KMS-11 (cell line): ENCODE data around the gene PDHX.

Experiments
- H2AFZ ChIP-seq: fragments of 200-600 bp; sonication (generic); 2 replicates; pipeline ENCODE4 v1.6.1; 2016; ENCODE audit warnings: antibody characterized with exemption, mixed run types, low read depth
- H3K27ac ChIP-seq: fragments of 200-600 bp; sonication (generic); 2 replicates; pipeline ENCODE4 v1.6.1; 2016; ENCODE audit warnings: mild to moderate bottlenecking, mixed run types
- H3K27me3 ChIP-seq: fragments of 200-600 bp; sonication (generic); 2 replicates; pipeline ENCODE4 v1.6.1; 2017; ENCODE audit warnings: mild to moderate bottlenecking, low read depth, mixed run types, moderate library complexity; ENCODE audit not compliant: insufficient read depth
- H3K36me3 ChIP-seq: fragments of 200-600 bp; sonication (generic); 2 replicates; pipeline ENCODE4 v1.6.1; 2017; ENCODE audit warnings: mild to moderate bottlenecking, mixed run types; ENCODE audit not compliant: insufficient read depth
- H3K4me1 ChIP-seq: fragments of 200-600 bp; sonication (generic); 2 replicates; pipeline ENCODE4 v1.6.1; 2016; ENCODE audit warnings: mild to moderate bottlenecking, low read depth, mixed run types; ENCODE audit not compliant: poor library complexity, severe bottlenecking
- H3K4me2 ChIP-seq: fragments of 200-600 bp; sonication (generic); 2 replicates; pipeline ENCODE4 v1.7.0; 2016; ENCODE audit warnings: mild to moderate bottlenecking, mixed run types
- H3K4me3 ChIP-seq: fragments of 200-600 bp; sonication (generic); IDR thresholded peaks from 2 replicates; pipeline ENCODE4 v1.6.1; 2017; ENCODE audit warnings: low read depth, low read length, mixed read lengths; ENCODE audit not compliant: insufficient read depth
- H3K79me2 ChIP-seq: fragments of 200-600 bp; sonication (generic); 2 replicates; pipeline ENCODE4 v1.6.1; 2016; ENCODE audit warnings: low read depth, mixed run types; ENCODE audit not compliant: insufficient read depth
- H3K9ac ChIP-seq: fragments of 200-600 bp; sonication (generic); 2 replicates; pipeline ENCODE4 v1.6.1; 2016; ENCODE audit warnings: mild to moderate bottlenecking, mixed run types
- H4K20me1 ChIP-seq: fragments of 200-600 bp; sonication (generic); 2 replicates; pipeline ENCODE4 v1.6.1; 2016; ENCODE audit warnings: mild to moderate bottlenecking, mixed run types; ENCODE audit not compliant: insufficient read depth
- TF ChIP-seq, protein P1 (sequence below): fragments of 200-600 bp; sonication (generic); conservative IDR thresholded peaks from 2 replicates; pipeline ENCODE4 v1.6.1; 2017; ENCODE audit warnings: low read depth, mild to moderate bottlenecking, antibody characterized with exemption, low read length, moderate library complexity, mixed read lengths

The PDHX gene

DNA sequence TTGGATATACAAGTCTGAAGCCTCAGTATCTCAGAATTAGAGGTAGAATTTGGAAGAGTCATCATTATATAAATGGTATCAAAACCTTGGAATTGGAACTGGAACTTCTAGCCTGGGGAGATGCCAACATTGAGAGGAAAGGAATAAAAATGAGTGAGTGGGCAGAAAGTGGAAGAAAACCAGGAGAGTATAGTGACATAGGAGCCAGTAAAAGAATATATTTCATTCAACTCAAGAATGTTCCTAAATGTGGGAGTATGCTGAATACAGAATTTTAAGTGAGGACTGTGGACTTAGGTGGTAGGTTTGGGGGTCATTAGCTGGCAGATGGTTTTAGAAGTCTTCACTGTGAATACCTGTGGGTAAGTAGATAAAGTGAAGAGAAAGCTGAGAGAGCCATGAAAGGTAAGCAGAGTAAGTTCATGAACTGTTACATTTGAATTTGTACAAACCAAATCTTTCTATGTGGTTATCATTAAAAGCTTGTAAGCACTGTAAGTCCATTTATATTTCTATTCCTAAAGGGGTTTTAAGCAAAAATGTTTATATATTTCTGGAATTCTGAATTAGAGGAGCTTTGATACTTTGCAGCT is 60.2 kb downstream of the PDHX start:
- Histone ChIP-seq H3K9ac (no peak overlapping the region), H3K4me1 (no peaks in the 10 kb centered on the region), H3K27ac (no peak overlapping the region), H3K79me2 (no peaks in the 10 kb centered on the region), H2AFZ (no peak overlapping the region), H3K4me3 (no peak overlapping the region), H4K20me1 (no peaks in the 10 kb centered on the region), H3K27me3 (no peaks in the 10 kb centered on the region), H3K36me3 (no peaks in the 10 kb centered on the region), H3K4me2 (no peak overlapping the region)
- TF ChIP-seq, protein P1, sequence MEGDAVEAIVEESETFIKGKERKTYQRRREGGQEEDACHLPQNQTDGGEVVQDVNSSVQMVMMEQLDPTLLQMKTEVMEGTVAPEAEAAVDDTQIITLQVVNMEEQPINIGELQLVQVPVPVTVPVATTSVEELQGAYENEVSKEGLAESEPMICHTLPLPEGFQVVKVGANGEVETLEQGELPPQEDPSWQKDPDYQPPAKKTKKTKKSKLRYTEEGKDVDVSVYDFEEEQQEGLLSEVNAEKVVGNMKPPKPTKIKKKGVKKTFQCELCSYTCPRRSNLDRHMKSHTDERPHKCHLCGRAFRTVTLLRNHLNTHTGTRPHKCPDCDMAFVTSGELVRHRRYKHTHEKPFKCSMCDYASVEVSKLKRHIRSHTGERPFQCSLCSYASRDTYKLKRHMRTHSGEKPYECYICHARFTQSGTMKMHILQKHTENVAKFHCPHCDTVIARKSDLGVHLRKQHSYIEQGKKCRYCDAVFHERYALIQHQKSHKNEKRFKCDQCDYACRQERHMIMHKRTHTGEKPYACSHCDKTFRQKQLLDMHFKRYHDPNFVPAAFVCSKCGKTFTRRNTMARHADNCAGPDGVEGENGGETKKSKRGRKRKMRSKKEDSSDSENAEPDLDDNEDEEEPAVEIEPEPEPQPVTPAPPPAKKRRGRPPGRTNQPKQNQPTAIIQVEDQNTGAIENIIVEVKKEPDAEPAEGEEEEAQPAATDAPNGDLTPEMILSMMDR, result no peak

- H3K4me3 ChIP-seq, result no peak overlapping the region
- H2AFZ ChIP-seq, result no peak overlapping the region
- H3K9ac ChIP-seq, result no peak overlapping the region
- no peaks in the 10 kb centered on the region for H3K4me1 ChIP-seq
- no peaks in the 10 kb centered on the region for H4K20me1 ChIP-seq
- no peak overlapping the region for H3K27ac ChIP-seq
- H3K4me2 ChIP-seq, result no peak overlapping the region
- H3K36me3 ChIP-seq, result no peaks in the 10 kb centered on the region
- TF ChIP-seq, protein P1, result no peak
- no peaks in the 10 kb centered on the region for H3K79me2 ChIP-seq
- no peaks in the 10 kb centered on the region for H3K27me3 ChIP-seq
Measured at GRCh38 chr11:34977089-34977912, 60.9 kb downstream of the PDHX start.

- Histone ChIP-seq H2AFZ (no peak overlapping the region), H3K27me3 (no peaks in the 10 kb centered on the region), H3K4me1 (no peaks in the 10 kb centered on the region), H3K4me3 (no peak overlapping the region), H3K9ac (no peak overlapping the region), H3K27ac (no peak overlapping the region), H4K20me1 (no peaks in the 10 kb centered on the region), H3K4me2 (no peak overlapping the region), H3K79me2 (no peaks in the 10 kb centered on the region), H3K36me3 (no peaks in the 10 kb centered on the region)
- TF ChIP-seq, protein P1, result no peak
Measured at GRCh38 chr11:34978236-34979191, 62.1 kb downstream of the PDHX start.

DNA sequence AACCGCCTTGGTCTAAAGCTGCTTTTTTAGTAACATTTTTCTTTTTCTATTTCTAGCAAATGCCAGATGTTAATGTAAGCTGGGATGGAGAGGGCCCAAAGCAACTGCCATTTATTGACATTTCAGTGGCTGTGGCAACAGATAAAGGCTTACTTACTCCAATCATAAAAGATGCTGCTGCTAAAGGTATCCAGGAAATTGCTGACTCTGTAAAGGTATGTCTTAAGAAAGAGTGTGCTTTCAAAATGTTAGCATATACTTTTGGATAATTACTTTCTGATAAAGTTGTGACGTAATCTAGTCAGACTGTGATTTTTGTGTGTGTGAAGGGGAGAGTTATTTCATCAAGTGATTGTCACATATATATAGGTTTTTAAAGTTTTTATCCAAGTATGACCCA is 68.1 kb downstream of the PDHX start:
- Histone ChIP-seq H3K36me3 (no peaks in the 10 kb centered on the region), H3K4me1 (peaks cover 25% of the 10 kb centered on the region), H3K79me2 (no peaks in the 10 kb centered on the region), H3K4me3 (no peak overlapping the region), H3K27ac (no peak overlapping the region), H3K9ac (no peak overlapping the region), H2AFZ (no peak overlapping the region), H4K20me1 (no peaks in the 10 kb centered on the region), H3K4me2 (no peak overlapping the region), H3K27me3 (no peaks in the 10 kb centered on the region)
- TF ChIP-seq, protein P1, result no peak
